Measurements from ENCODE around the gene NTMT2.

NTMT2 gene

DNA sequence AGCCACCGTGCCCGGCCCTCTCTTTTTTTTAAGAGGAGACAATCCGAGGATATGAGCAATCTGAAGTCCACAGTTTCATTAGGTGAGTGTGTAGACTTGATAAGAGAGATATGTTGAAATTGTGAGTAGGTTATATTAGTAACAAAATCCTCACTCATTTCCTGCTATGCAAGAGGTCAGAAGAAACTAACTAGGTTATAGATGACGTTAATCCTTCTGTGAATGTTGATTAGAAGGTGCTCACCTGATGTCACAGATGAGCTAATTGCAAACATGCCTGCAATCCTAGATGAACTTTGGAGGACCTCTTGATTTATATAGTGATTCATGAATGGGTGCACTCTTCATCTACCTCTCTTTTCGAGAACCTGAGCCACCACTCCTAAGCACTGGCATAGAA, 29.3 kb downstream of the NTMT2 start:
- H3F3A ChIP-seq (ENCODE audit: insufficient read depth, low read length) = no peaks in the 10 kb centered on the region
- H4K20me1 ChIP-seq (ENCODE audit: insufficient read depth, low read length) = no peaks in the 10 kb centered on the region
- H3K79me2 ChIP-seq (ENCODE audit: low read length) = no peaks in the 10 kb centered on the region
- no peaks in the 10 kb centered on the region for H3K9me3 ChIP-seq (replicated peaks; ENCODE audit: insufficient read depth, low read length)
- H3K9me2 ChIP-seq (replicated peaks; ENCODE audit: insufficient read depth, low read length) = no peaks in the 10 kb centered on the region
- H3K4me1 ChIP-seq (ENCODE audit: low read length) = no peaks in the 10 kb centered on the region
- H3K9ac ChIP-seq (ENCODE audit: low read length) = no peak overlapping the region
- no peak overlapping the region for H3K4me3 ChIP-seq (ENCODE audit: low read length)
- H3K27me3 ChIP-seq (replicated peaks; ENCODE audit: insufficient read depth, low read length) = no peaks in the 10 kb centered on the region
- no peaks in the 10 kb centered on the region for H3K36me3 ChIP-seq (replicated peaks; ENCODE audit: insufficient read depth, low read length)
- DNase-seq = no peak
- no peak overlapping the region for H2AFZ ChIP-seq (ENCODE audit: low read length)
- no peak overlapping the region for H3K27ac ChIP-seq (ENCODE audit: low read length)
- H3K4me2 ChIP-seq (ENCODE audit: low read depth, low read length) = no peak overlapping the region
- TF ChIP-seq EZH2phosphoT487 (IDR thresholded peaks at IDR 0.05; ENCODE audit: low read length) = no peak
- TF ChIP-seq, protein P1, sequence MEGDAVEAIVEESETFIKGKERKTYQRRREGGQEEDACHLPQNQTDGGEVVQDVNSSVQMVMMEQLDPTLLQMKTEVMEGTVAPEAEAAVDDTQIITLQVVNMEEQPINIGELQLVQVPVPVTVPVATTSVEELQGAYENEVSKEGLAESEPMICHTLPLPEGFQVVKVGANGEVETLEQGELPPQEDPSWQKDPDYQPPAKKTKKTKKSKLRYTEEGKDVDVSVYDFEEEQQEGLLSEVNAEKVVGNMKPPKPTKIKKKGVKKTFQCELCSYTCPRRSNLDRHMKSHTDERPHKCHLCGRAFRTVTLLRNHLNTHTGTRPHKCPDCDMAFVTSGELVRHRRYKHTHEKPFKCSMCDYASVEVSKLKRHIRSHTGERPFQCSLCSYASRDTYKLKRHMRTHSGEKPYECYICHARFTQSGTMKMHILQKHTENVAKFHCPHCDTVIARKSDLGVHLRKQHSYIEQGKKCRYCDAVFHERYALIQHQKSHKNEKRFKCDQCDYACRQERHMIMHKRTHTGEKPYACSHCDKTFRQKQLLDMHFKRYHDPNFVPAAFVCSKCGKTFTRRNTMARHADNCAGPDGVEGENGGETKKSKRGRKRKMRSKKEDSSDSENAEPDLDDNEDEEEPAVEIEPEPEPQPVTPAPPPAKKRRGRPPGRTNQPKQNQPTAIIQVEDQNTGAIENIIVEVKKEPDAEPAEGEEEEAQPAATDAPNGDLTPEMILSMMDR (IDR thresholded peaks at IDR 0.05; ENCODE audit: low read length) = no peak
- TF ChIP-seq EZH2 (optimal IDR thresholded peaks at IDR 0.05; ENCODE audit: low read depth, low read length) = no peak

GRCh38 chr1:170175484-170175883, 29.7 kb downstream of the NTMT2 start:
- H3K27me3 ChIP-seq (replicated peaks; ENCODE audit: insufficient read depth, low read length) = no peaks in the 10 kb centered on the region
- H4K20me1 ChIP-seq (ENCODE audit: insufficient read depth, low read length) = no peaks in the 10 kb centered on the region
- no peaks in the 10 kb centered on the region for H3K79me2 ChIP-seq (ENCODE audit: low read length)
- H3F3A ChIP-seq (ENCODE audit: insufficient read depth, low read length) = no peaks in the 10 kb centered on the region
- no peak overlapping the region for H3K27ac ChIP-seq (ENCODE audit: low read length)
- no peaks in the 10 kb centered on the region for H3K4me1 ChIP-seq (ENCODE audit: low read length)
- H3K9me2 ChIP-seq (replicated peaks; ENCODE audit: insufficient read depth, low read length) = no peaks in the 10 kb centered on the region
- H2AFZ ChIP-seq (ENCODE audit: low read length) = no peak overlapping the region
- no peaks in the 10 kb centered on the region for H3K9me3 ChIP-seq (replicated peaks; ENCODE audit: insufficient read depth, low read length)
- no peak overlapping the region for H3K4me3 ChIP-seq (ENCODE audit: low read length)
- no peaks in the 10 kb centered on the region for H3K36me3 ChIP-seq (replicated peaks; ENCODE audit: insufficient read depth, low read length)
- TF ChIP-seq EZH2 (optimal IDR thresholded peaks at IDR 0.05; ENCODE audit: low read depth, low read length) (no peak), EZH2phosphoT487 (IDR thresholded peaks at IDR 0.05; ENCODE audit: low read length) (no peak)
- TF ChIP-seq, protein P1 (IDR thresholded peaks at IDR 0.05; ENCODE audit: low read length) = no peak
- no peak for DNase-seq
- no peak overlapping the region for H3K9ac ChIP-seq (ENCODE audit: low read length)
- no peak overlapping the region for H3K4me2 ChIP-seq (ENCODE audit: low read depth, low read length)

DNA sequence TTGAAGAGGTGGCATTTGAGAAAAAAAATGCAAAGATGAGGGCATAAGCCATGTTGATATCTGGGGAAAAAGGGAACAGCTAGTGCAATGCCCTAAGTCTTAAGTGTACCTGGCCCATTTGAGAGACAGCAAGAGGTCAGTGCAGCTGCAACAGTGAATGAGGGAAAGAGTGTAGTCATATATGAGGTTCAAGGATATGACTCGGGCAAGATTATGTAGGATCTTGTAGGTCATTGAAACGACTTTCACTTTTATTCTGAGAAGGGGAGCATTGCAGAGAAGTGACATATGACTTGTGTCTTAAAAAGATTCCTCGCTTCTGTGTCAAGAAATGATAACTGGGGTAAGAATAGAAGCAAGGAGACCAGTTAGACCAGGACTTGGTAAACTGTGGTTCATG, 31.0 kb downstream of the NTMT2 start:
- DNase-seq = no peak
- TF ChIP-seq EZH2phosphoT487 (IDR thresholded peaks at IDR 0.05; ENCODE audit: low read length) (no peak), EZH2 (optimal IDR thresholded peaks at IDR 0.05; ENCODE audit: low read depth, low read length) (no peak)
- TF ChIP-seq, protein P1 (IDR thresholded peaks at IDR 0.05; ENCODE audit: low read length) = no peak

More for the DNA sequence above, 31.0 kb downstream of the NTMT2 start:
- Histone ChIP-seq H3K79me2 (ENCODE audit: low read length) (no peaks in the 10 kb centered on the region), H3F3A (ENCODE audit: insufficient read depth, low read length) (no peaks in the 10 kb centered on the region), H3K9me3 (replicated peaks; ENCODE audit: insufficient read depth, low read length) (no peaks in the 10 kb centered on the region), H4K20me1 (ENCODE audit: insufficient read depth, low read length) (no peaks in the 10 kb centered on the region), H3K4me2 (ENCODE audit: low read depth, low read length) (no peak overlapping the region), H3K27ac (ENCODE audit: low read length) (no peak overlapping the region), H3K27me3 (replicated peaks; ENCODE audit: insufficient read depth, low read length) (no peaks in the 10 kb centered on the region), H2AFZ (ENCODE audit: low read length) (no peak overlapping the region), H3K9me2 (replicated peaks; ENCODE audit: insufficient read depth, low read length) (no peaks in the 10 kb centered on the region), H3K9ac (ENCODE audit: low read length) (no peak overlapping the region), H3K4me3 (ENCODE audit: low read length) (no peak overlapping the region), H3K4me1 (ENCODE audit: low read length) (no peaks in the 10 kb centered on the region), H3K36me3 (replicated peaks; ENCODE audit: insufficient read depth, low read length) (no peaks in the 10 kb centered on the region)
